IPS-18c (cell line): ENCODE data around the gene BNIPL.

Experiments
- H3K4me3 ChIP-seq: 2 replicates; pipeline ENCODE4 v1.7.0; 2013; ENCODE audit warnings: low read depth, mild to moderate bottlenecking, low read length, moderate library complexity; ENCODE audit not compliant: insufficient read depth
- H3K9me3 ChIP-seq: one replicate; pipeline ENCODE4 v1.6.1; 2013; ENCODE audit warnings: mild to moderate bottlenecking, low read length, moderate library complexity; ENCODE audit not compliant: control insufficient read depth, insufficient read depth

BNIPL gene

GRCh38 chr1:151007853-151008243, 28.5 kb upstream of the BNIPL start:
- no peaks in the 10 kb centered on the region for H3K9me3 ChIP-seq
- H3K4me3 ChIP-seq, result peak overlapping the region; percentile 5

GRCh38 chr1:151008244-151009205, 27.9 kb upstream of the BNIPL start, which contains the start of gene PRUNE1:
TSS of gene PRUNE1 (plus strand) at chr1:151008449. CDS start at chr1:151008633, 184 bp downstream.
- H3K4me3 ChIP-seq, result peak within 1 kb of the TSS; percentile 100
- no peaks in the 10 kb centered on the region for H3K9me3 ChIP-seq

GRCh38 chr1:151009206-151009587, 27.2 kb upstream of the BNIPL start:
- Histone ChIP-seq H3K9me3 (no peaks in the 10 kb centered on the region), H3K4me3 (peak overlapping the region; percentile 100)

- no peak overlapping the region for H3K4me3 ChIP-seq
Observed at GRCh38 chr1:151009674-151010345, 26.6 kb upstream of the BNIPL start.

GRCh38 chr1:151010346-151010726, 26.1 kb upstream of the BNIPL start:
- H3K9me3 ChIP-seq, result no peaks in the 10 kb centered on the region
- no peak overlapping the region for H3K4me3 ChIP-seq

More at GRCh38 chr1:151009674-151010345, 26.6 kb upstream of the BNIPL start:
- H3K9me3 ChIP-seq, result no peaks in the 10 kb centered on the region

- Histone ChIP-seq H3K4me3 (no peak overlapping the region), H3K9me3 (no peaks in the 10 kb centered on the region)
Observed at GRCh38 chr1:151011154-151011850, 25.1 kb upstream of the BNIPL start.

GRCh38 chr1:151012684-151013471, 23.5 kb upstream of the BNIPL start:
- Histone ChIP-seq H3K4me3 (no peak overlapping the region), H3K9me3 (no peaks in the 10 kb centered on the region)

- H3K4me3 ChIP-seq, result no peak overlapping the region
Observed at GRCh38 chr1:151013518-151013917, 22.9 kb upstream of the BNIPL start.

GRCh38 chr1:151024540-151025146, 11.7 kb upstream of the BNIPL start:
- no peaks in the 10 kb centered on the region for H3K9me3 ChIP-seq
- no peak overlapping the region for H3K4me3 ChIP-seq

More at GRCh38 chr1:151013518-151013917, 22.9 kb upstream of the BNIPL start:
- no peaks in the 10 kb centered on the region for H3K9me3 ChIP-seq

GRCh38 chr1:151026460-151026859, 9.9 kb upstream of the BNIPL start:
- H3K4me3 ChIP-seq, result no peak overlapping the region
- no peaks in the 10 kb centered on the region for H3K9me3 ChIP-seq

GRCh38 chr1:151032164-151032563, 4.2 kb upstream of the BNIPL start:
- H3K4me3 ChIP-seq, result no peak overlapping the region
- H3K9me3 ChIP-seq, result no peaks in the 10 kb centered on the region

- Histone ChIP-seq H3K9me3 (no peaks in the 10 kb centered on the region), H3K4me3 (no peak overlapping the region)
Observed at GRCh38 chr1:151035167-151035566, 1.2 kb upstream of the BNIPL start.

GRCh38 chr1:151037032-151037431, 646 bp downstream of the BNIPL start:
- no peak overlapping the region for H3K4me3 ChIP-seq
- H3K9me3 ChIP-seq, result no peaks in the 10 kb centered on the region

GRCh38 chr1:151039521-151039920, 3.1 kb downstream of the BNIPL start:
- no peak overlapping the region for H3K4me3 ChIP-seq
- H3K9me3 ChIP-seq, result no peaks in the 10 kb centered on the region

GRCh38 chr1:151043163-151043562, 6.8 kb downstream of the BNIPL start:
- H3K4me3 ChIP-seq, result no peak overlapping the region
- H3K9me3 ChIP-seq, result no peaks in the 10 kb centered on the region

- Histone ChIP-seq H3K9me3 (no peaks in the 10 kb centered on the region), H3K4me3 (peak within 1 kb of the TSS; percentile 87)
Observed at GRCh38 chr1:151047591-151047924, 11.2 kb downstream of the BNIPL start, which contains the start of gene C1orf56. TSS of gene C1orf56 (plus strand) at chr1:151047751. CDS start at chr1:151047848, 97 bp downstream.
